HPDE6-E6E7 (cell line): Measurements from ENCODE around the gene PTGIR.

Experiments
- DNase-seq: peaks from one replicate; pipeline ENCODE4 v3.0.0; 2011; ENCODE audit warnings: missing footprints; ENCODE audit errors: extremely low spot score

Gene PTGIR, protein sequence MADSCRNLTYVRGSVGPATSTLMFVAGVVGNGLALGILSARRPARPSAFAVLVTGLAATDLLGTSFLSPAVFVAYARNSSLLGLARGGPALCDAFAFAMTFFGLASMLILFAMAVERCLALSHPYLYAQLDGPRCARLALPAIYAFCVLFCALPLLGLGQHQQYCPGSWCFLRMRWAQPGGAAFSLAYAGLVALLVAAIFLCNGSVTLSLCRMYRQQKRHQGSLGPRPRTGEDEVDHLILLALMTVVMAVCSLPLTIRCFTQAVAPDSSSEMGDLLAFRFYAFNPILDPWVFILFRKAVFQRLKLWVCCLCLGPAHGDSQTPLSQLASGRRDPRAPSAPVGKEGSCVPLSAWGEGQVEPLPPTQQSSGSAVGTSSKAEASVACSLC

DNA sequence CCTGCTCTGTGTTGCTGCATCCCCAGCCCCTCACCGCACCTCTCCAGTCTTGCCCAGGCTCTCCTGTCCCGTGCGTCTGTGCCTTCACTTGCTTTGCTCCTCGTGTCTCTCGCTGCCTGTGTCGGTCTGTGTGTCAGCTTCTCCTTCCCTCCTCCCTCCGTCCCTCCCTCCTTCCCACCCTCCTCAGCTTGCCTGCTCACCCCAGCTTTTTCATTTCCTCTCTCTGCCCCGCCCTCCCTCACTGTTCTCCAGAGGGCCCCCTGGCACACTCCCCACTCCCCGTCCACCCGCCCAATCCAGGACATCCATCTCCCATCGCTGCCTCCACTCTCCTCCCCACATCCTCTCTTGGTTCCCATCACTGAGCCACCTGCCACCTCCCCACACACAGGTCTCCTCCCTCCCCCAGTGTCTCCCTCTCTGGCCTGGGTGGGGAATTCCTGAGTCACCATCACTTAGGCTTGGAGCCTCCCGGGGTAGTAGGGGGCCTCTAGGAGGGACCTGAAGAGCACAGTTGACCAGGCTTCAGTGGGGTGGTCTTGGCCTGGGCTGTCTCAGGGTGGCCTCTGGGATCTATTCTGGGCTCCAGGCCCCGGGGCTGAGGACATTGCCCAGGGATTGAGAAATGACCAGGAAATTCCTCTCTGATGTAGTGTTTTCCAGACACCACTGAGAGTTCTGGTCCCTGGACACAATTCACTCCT is at the start of gene PTGIR:
PTGIR (minus strand) TSS at position 132 of the 704 bp plus-strand sequence. CDS start 864 bp downstream, outside the sequence.
- DNase-seq, result no peak

DNA sequence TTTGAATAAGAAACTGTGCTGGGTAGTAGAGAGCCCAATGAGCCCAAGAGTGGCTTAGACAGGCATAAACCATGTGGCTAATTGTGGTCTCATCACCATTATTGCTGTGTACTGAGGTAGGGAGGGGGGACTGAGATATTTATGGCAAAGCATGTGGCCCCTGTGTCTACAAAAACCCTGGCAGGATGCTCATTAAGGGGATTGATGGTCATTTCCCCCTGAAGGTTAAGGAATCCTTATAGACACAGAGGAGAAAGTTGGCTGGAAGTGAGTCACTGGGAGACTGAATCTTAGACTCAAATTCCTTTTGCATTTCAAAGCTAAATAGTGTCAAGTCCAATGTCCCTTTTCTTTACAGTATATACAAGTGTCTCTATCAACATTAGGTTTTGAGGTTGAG is 45.9 kb upstream of the PTGIR start:
- no peak for DNase-seq

DNA sequence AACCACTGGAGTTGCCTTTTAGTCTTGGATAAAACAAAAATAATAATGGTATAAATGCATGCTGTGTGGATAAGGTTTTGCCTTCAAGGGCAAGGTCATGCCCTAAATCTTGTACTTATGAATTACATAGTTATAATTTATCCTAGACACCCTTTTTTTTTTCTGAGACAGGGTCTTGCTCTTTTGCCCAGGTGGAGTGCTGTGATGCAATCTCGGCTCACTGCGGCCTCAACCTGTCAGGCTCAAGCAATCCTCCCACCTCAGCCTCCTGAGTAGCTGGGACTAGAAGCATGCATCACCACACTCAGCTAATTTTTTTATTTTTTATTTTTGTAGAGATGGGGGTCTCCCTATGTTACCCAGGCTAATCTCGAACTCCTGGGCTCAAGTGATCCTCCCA is 43.8 kb upstream of the PTGIR start:
- no peak for DNase-seq

DNA sequence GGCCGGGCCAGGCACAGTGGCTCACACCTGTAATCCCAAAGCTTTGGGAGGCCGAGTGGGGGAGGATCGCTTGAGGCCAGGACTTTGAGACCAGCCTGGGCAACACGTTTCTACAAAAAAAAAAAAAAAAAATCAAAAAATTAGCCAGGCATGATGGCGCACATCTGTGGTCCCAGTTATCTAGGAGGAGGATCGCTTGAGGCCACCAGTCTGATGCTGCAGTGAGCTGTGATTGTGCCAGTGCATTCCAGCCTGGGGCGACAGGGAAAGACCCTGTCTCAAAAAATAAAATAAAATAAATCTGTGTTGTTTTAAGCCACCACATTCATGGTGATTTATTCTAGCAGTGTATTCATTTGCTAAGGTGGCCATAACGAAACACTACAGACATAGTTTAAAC is 40.2 kb upstream of the PTGIR start:
- no peak for DNase-seq

DNA sequence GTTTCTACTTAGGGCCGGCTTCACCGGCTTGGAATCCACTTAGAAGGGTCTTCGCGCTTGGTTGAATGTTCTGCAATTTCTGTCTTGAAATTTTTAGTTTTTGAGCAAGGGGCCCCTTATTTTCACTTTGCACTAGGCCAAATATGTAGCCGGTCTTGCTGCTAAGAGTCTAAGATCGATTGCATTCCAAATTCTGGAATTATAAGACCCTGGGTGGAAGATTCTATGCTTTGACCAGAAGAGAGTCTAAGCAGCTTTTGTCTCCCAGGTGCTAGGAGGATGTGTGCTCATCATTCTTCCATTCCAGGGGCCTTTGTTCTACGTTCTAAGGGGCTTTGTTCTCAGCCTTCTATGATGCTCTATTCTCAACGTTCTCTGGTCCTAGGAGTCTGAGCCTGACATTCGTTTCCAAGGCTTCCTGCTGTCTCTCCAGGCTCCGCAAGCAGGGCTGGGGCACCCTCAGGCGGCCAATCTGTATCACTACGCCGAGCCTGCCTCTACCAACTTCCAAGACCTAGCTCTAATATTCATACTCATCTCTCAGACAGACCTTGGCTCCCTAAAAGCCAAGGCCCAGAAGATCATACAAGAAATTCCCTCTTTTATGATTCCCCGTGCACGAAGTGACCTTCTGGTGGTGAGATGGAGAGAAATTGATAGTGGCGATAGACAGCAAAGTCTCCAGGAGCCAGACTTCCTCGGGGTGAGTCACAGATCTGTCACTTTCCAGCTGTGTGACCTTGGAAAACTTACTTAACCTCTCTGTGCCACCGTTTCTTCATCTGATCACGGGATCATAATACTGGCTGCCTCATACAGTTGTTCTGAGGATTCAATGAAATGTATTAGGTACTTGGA is 37.1 kb upstream of the PTGIR start:
- DNase-seq, result peak; percentile 76

DNA sequence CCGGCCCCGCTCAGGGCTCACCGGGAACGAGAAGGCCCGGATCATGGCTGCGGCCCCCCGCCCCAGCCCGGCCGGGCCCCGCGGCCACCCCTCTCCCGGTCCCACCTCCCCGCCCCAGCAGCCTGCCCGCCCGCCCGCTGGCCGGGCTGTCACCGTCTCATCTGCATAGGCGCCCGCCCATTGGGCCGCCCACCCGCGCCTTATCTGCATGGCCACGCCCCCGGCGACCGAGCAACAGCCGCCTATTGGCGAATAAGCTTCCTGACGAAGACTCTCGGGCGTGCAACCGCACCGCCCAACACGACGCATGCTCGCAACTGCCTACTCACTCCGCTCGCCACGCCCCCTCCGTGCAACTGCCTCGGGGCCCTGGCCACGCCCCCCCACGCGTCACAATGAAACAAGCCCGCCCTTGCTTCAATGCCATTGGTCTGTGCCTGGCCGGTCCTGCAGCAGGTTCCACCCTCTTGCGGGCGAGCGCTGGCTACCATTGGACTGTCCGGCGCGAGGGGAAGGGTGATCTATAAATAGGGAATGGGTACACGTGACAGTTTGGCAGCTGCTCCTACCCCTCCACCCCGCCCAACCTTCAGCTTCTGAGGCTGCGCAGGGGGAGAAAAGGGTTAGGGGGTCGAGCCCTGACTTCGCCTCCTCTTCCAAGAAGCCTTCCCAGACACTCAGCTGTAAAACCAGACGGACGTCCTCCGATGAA is 36.3 kb upstream of the PTGIR start, which contains the start of gene DACT3:
DACT3 (minus strand) TSS at position 163 of the 712 bp plus-strand sequence; CDS start at position 45, 118 bp downstream.
- DNase-seq, result peak; percentile 97

DNA sequence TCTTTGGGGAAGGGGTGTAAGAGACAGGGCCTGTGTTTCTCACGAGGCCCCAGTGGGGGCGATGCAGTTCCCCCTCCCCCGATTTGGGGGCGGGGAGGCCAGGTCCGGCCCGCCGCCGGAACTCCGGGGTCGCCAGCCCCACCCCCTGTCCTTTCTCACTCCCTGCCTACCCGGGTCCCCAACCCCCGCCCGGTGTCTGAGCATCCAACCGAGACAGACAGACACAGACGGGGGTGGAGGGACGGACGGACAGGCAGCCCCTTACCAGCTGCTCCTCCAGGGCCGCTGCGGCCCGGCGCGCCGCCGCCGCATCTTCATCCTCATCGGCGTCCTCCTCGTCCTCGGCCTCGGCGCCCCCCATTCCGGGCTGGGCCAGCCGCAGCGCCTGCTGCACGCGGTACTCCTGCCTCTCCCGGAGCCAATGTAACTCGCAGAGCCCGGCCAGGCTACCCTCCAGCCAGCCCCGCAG is 35.7 kb upstream of the PTGIR start:
- DNase-seq, result no peak

DNA sequence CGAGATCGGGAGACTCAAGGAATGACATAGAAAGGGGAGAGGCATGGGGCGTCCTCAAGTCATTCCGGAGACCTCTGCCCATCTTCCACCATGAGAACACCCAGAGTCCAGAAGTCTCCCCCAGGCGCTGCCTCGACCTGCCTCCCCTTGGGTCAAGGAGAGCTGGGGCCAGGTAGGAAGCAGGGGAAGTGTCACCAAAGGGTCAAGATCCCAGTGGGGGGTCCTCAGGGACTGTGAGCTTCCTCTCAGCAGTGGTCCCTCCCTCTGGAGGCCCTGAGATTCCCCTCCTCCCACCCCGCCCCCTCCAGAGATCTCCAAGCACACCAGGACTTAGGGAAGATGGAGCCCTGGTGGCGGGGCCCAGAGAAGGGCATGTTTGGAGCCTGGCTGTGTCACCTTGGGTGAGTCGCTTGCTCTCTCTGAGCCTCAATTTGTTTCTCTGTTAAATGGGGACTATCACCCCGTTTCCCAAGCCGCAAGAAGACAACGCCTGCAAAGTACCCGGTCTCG is 35.2 kb upstream of the PTGIR start:
- no peak for DNase-seq

DNA sequence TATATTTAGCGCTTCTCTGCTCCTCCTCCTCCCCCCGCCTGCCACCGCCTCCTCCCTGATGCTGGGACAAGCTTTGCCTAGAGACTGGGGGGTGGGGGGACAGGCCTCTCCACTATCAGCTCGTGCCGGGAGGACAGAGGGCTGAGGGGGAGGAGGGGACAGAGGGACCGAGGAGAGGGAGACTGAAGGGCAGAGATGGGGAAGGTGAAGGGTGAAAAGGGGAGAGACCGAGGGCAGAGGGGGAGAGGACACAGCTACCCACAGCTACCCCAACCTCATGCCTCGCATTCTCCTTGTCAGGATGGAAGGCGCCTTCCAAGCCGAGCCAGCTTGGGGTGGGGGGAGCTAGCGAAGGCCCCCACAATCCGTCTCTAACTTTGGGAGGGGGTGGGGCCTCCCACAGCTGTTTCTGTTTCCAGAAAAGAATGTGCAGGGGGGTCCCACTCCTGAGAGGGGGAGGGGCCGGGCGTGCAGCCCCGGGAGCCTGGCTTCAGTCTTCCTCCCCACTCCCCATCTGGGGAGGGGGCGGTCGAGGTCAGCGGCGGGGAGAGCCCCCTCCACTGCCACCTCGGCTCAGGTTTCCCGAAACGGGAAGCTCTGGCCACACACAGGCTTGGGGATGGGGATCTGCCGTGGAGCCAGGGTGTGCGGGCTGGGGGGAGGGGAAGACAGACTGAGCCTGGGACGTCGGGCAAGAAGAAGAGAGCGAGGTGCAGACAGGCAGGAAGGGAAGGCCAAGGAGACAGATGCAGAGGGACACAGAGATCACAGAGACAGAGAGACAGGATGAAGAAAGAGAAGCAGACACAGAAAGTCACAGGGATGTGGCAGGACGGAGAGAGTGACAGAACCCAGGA is 34.5 kb upstream of the PTGIR start:
- DNase-seq, result no peak

DNA sequence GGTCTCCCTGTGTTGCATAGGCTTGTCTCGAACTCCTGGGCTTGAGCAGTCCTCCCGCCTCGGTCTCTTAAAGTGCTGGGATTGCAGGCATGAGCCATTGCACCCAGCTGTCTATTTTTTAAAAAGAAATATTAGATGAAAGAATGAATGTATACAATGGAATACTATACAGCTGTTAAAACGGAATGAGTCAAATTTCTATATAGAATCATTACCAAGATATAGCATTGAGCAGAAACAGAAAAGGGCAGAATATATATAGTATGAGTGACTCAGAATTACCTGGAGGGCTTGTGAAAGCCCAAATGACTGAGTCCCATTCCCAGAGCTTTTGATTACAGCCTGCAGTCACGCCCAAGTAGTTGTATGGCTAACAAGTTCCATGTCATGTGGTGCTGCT is 31.7 kb upstream of the PTGIR start:
- DNase-seq, result no peak

DNA sequence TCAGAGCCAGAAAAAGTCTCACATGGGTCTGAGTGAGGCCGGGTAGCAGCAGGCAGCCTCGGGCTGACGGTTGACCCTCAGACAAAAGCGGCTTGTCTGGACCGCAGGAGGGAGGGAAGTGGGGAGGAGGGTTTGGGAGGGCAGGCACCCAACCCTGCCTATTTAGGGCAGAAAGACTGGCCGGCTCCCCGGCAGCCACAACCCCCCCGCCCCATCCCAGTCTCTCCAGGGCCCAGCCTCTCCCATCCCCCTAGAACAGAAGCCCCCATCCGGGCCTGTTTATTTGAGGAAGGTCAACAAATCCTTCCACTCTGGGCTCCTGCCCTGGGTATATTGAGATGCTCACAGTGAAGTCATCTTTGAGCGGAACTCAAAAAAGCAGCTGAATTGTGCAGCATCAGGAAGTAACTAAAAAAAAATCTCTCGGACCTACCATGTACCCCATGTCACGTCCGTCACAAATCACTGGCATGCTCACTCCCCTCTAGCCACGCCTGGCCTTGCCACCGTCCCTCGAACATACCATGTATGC is 29.8 kb upstream of the PTGIR start:
- no peak for DNase-seq

DNA sequence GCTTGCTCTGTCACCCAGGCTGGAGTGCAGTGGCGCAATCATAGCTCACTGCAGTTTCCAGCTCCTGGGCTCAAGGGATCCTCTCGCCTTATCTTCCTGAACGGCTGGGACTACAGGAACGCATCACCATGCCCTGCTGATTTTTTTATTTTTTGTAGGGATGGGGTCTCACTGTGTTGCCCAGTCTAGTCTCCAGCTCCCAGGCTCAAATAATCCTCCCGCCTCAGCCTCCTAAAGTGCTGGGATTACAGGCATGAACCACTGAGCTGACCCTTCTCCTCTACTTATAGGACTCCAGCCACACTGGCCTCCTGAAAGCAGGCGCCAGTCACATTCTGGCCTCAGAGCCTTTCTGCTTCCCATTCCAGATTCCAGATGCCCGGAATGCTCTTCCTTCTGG is 25.6 kb upstream of the PTGIR start:
- DNase-seq, result no peak

DNA sequence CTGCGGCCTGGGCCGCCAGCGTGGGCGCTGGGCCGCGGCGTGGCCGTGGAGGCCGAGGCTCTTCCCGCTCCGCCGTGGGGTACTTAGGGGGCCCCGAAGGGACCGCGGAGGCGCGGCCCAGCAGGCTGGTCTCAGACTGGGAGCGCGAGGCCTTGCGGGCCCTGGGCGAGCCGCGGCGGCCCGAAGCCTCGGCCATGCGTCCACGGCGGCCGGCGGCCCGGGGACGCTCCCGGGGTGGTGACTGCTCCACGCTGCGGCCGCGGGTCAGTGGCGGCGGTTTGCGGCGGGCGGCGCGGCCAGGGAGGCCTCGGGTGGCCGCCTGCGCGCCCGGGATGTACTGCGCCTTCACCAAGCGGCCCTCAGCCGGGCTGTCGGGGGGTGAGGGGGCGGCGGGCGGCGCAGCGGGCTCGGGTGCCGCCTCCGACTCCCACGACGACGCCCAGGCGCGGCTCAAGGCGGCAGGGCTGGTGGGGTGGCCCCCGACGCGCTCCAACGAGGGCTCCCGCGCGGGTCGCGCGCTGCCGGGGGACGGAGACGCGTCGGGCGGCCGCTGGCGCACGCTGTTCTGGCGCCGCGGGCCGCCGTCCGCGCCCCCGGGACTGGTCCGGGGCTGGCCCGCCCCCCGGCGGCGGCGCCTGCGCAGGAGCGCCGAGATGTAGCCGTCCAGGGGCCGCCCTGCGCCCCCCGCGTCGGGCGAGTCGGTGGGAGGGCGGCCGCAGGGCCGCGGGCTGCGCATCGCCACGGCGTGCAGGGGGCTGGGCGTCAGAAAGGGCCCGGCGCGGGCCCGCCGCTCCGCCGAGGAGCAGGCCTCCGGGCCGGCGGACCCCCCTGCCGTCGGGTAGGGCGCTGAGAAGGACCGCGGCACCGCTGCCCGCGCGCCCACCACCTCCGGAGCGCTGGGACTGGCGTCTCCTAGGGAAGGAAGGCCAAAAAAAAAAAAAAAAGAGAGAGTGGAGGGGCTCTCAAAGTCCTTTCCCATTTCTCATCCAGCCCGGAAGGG is 24.4 kb upstream of the PTGIR start:
- DNase-seq, result no peak

DNA sequence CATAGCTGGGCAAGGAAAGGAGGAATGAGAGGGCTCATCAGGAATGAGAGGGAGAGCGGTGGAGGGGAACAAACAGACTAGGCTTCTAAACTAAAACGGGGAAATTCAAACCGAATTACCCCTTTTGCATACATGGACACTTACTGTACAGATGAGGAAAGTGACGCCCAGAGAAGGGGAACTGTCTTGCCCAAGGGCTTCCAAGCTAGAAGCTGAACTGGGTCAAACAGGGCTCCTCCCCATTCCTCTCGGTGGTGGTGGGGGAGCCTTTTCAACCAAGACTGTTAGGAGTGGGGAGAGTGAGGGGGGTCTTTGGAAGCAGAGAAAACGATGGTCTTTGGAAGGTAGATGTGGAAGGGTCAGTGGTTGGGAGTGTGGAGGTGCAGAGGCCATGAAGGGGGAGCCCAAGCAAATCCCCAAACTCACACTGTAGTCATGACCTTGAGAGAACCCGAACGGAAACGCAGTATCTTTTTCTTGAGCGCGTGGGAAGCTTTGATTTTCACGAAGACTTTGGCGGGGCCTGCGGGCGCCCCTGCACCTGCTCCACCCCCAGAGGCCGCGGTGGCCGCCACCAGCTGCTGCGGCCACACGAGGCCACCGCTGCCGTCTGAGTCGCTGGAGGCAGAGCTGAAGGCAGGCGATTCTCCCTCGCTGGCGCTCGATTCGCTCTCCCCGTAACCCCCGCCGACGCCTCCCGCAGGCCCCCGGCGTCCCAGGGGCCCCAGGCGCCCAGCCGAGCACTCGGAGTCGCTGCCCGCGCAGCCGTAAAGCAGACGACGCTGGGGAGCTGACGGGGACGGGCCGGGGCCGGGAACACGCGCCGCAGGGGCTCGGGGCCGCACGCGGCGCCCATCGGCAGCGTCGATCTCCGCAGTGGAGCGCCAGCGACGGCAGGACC is 23.4 kb upstream of the PTGIR start:
- DNase-seq, result no peak

DNA sequence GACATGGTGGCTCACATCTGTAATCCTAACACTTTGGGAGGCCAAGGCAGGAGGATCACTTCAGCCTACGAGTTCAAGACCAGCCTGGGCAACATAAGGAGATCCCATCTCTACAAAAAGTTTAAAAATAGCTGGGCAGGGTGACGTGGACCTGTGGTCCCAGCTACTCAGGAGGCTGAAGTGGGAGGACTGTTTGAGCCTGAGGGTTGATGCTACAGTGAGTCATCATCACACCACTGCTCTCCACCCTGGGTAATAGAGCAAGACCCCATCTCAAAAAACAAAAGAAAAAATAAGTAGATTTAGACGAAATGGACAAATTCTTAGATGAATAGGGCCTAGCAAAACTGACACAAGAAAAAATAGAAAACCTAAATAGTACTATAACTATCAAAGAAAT is 21.5 kb upstream of the PTGIR start:
- DNase-seq, result no peak

DNA sequence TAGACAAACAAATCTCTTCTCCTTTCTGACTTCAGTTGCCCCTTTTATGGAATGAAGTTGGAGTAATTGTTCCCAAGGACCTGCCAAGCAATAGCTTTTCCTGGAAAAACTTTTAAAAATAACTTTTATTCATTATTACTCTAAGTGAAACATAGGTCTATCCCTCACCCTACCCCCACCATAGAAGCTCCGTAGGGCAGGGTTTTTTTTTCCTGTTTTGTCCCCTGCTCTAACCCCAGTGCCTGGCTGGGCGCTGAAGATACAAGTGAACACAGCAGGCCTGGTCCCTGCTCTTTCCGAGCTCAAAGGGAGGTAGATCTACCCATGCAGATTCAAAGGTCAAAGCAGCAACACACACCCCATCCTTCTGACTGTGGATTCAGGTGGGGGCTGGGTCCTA is 19.8 kb upstream of the PTGIR start:
- DNase-seq, result no peak

DNA sequence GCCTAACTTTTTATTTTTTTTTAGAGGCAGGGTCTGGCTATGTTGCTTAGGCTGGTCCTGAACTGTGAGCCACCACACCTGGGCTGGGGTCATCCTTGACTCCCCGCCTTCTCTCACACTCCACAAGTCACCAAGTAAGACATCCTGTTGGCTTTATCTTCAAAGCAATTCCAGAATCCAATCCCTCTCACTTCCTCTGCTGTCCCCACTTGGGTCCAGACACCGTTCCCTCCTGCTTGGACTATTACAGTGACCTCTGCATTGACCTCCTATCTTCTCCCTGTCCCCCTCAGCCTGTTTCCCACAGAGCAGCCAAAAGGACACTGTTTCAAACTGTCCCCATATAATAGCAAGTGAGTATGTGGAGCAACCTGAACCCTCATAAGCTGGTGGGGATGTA is 15.8 kb upstream of the PTGIR start:
- no peak for DNase-seq
